NCI-H2196 treated with DMSO at 0.1 percent for 48 hours (cell line): ENCODE results near the gene RTKN2.

Experiments
- DNase-seq: peaks from one replicate; lab custom pipeline; 2025; ENCODE audit not compliant: unreplicated experiment; lab: John Stamatoyannopoulos, UW

The RTKN2 gene

DNA sequence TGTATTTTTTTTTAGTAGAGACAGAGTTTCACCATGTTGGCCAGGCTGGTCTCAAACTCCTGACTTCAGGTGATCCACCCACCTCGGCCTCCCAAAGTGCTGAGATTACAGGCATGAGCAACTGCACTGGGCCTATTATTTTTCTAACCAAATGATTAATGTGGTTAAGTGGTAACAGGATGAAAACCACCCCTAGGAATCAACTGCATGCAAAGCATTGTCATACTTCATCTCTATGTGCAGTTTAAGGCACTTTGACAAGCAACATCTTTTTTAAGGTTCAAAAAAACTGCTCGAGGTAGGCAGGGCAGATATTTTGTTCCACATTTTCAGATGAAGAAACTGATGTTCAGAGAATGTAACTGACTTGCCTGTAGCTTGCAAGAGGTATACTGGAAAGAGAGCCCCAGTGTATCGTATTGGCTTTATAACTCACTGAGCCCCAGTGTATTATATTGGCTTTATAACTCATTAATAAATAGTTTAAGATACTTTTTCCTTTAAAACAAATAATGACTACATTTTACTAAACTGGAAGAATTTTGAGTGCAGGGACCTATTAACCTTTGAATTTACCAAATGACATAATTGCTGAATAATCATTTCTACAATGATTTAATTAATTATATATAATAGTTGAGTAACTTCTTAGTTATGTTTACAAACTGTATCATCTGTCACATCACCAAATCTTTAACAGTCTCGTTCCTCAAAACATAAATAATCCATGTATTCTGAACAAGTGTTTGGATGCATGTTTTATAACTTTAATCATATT is 38.1 kb downstream of the RTKN2 start:
- no peak for DNase-seq

DNA sequence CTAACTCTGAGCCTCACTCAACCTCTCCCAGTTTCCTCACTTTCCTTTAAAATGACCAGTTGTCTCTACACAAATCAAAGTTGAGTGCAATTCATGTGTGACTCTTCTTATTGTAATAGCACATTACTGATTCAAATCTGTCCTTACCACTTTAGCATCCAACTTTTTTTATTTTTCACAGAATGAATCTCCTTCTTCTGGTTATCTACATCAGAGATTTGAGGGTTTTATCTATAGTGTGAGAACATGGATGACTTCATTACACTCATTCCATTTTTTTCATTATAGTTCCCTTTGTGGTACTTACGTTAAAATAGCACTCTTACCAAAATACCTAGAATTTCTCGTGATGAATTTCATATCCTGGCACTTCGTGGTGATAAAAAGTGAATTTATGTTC is 43.3 kb downstream of the RTKN2 start:
- no peak for DNase-seq

DNA sequence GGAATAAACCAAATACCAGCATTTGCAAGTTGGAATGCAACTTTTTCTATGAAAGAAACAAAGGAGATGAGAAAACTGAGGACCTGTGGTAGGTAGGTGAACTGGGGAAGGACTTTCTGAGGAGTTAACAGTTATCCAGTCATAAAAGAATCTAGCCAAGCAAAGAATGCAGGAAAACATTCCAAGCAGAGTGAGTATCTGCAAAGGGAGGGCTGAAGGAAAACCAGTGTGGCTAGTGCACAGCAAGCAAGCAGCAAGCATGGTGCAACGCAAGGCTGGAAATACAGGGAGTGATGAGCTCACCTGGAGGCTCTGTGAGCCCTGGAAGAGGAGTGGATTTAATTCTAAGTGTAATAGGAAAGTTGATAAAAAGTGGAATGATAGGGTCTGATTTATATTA is 44.0 kb downstream of the RTKN2 start:
- DNase-seq: no peak

- no peak for DNase-seq
These were observed 51.0 kb downstream of the RTKN2 start for GRCh38 chr10:62217683-62218082.

- no peak for DNase-seq
These were observed 54.2 kb downstream of the RTKN2 start for GRCh38 chr10:62214364-62214874.

GRCh38 chr10:62205750-62206399 is 62.8 kb downstream of the RTKN2 start:
- DNase-seq: no peak

GRCh38 chr10:62199584-62199983 is 69.1 kb downstream of the RTKN2 start:
- no peak for DNase-seq

DNA sequence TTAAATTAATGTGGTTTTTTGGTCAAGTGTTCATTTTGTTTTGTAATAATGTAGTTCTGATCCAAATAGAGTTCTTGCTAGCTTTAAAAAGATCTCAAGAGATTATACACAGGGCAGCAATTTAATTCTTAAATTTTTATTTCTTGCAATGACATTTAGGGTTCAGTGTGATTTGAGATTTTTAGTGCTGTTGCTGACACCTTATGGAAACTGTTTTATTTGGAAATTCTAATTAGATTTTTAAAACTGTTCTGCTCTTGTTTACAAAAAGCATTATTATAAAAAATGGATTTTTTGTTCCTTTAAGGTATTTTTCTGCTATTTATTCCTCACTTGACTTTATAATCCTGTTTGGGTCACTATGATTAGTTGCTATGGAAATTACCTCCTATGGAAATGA is 72.1 kb downstream of the RTKN2 start:
- no peak for DNase-seq

DNA sequence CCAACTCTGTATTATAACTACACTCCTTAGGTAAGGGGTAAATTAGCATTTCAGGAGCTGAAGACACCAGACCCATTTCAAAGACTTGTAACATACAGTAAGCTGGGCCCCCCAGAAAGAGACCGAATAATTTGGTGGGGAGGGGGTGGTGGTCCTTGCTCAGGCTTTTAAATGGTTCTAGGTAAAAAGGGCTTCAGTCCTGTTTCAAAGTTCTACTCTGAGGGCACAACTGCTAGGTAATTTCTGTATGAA is 73.0 kb downstream of the RTKN2 start:
- no peak for DNase-seq

DNA sequence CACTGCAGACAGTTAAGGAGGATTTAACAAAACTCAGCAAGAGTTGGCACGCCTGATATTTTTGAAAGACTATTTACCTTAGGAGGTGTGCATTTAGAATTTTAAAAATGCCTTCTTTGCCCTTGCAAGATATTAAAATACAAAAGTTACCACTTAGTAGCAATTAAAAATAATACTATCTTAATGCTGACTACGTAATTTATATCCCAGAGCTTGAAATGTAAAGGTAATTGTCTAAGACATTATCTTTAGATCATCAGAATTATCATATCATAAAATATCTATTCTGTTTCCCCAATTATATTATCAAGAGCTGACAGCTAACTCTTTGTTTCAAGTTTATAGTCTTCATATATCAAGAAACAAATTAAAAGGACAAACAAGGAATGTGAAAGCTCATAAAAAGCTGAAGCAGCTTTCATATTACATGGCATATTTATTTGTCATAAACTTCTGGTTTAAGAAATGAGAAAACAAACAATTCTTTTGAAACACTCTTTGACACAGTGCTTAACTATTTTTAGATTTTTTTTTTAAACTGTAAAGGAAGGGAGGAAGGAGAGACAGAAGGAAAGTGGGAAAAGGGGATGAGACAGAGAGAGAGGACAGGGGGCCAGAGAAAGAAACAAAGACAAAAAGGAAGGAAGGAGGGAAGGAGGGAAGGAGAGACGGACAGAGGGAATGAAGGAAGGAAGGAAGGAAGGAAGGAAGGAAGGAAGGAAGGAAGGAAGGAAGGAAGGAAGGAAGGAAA is 73.5 kb downstream of the RTKN2 start:
- no peak for DNase-seq

- DNase-seq: no peak
These were observed 75.2 kb downstream of the RTKN2 start for GRCh38 chr10:62193479-62193878.

DNA sequence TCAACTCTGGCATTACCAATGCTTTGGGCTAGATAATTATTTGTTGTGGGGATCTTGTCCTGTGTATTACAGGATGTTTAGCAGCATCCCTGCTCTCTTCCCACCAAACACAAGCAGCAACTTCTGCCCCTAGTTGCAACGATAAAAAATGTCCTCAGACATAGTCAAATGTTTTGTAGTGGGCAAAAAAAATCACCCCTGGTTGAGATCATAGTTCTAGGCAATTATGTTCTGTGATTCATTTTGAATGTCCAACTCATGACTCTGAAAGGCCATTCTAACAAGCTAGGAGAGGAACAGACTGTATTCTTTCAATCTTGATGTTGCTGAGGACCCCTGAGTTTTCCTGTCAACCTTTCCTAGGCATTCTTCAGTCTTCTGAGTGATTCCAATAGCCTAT is 79.5 kb downstream of the RTKN2 start:
- no peak for DNase-seq

DNA sequence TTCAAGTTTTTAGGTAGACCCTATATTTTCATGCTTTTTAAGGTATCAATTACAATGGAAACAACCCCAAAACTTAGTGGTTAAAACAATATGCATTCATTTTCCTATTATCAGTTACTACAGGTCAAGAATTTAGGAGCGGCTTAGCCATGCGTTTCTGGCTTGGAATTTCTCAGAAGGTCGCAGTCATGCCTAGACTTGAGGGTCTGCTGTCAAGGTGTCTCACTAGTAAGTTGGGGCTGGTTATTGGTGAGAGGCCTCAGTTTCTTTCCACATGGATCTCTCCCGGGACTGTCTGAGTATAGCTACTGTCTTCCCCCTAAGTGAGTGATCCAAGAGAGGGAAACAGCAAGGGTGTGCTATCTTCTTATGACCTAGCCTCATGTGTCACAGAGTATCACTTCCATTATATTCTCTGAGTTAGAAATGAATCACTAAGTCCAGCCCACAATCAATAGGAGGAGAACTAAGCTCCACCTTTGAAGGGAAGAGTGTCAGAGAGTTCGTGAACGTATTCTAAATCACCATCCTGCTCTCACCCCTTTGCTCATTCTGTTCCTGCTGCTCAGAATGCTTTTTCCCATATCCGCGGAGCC is 80.5 kb downstream of the RTKN2 start:
- no peak for DNase-seq

GRCh38 chr10:62186999-62187675 is 81.5 kb downstream of the RTKN2 start:
- no peak for DNase-seq

GRCh38 chr10:62185919-62186692 is 82.5 kb downstream of the RTKN2 start:
- no peak for DNase-seq

DNA sequence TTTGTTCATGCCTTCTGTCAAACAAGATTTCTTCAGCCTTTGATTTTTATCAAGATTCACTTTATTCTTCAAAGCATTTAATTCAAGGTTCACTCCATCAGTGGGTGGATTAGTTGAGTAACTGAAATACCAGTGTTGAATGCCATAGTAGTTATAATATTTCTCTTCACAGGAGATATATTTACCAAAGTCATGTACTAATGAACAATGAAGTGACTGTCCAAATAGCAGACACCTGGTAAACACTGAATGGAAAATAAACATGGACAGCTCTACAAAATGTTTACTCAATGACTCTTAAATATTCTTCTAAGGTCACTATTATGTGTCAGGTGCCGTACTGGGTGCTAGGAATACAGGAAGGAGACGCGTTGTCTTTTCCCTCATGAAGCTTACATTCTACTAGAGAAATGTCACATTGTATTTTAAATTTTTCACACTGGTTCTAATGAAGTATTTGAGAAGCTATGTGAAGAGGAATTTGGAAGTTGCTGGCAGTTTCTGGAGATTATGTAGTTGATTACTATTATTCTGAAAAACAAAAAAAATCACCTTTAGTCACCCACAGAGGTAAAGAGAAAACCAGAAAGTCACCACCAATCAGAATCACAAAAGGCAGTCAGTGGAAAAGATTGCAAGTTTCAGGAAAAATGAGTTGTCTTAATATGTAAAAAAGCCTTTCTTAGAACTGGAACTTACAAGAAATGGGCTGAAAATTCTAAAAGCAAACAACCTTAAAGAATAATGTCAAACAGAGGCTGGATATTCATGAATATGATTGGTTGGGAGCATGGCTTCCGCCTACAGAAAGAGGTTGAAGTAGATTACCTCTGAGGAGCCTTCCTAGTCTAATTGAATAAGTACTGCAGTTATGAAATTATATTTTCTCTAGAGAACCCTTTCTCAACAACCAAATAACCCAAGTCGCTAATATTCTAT is 84.5 kb downstream of the RTKN2 start:
- no peak for DNase-seq

DNA sequence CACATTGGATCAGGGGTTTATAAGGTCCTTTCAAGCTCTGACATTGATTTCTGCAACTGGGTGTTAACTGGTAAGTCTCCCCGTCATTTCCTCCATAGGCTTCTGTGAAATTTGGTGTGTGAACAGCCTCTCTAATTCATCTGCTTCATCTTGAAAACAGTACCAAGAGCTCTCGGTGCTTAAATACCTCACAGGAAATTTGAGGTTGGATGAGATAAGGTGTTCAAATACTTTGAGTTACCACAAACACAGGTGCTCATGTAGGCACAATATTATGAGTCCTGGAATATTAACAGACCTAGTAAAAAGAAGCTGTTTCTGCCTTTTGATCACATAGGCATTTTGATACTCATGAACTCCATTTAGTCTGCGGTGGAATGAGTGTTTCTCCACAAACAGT is 85.2 kb downstream of the RTKN2 start:
- DNase-seq: no peak

GRCh38 chr10:62182595-62182994 is 86.0 kb downstream of the RTKN2 start:
- no peak for DNase-seq

DNA sequence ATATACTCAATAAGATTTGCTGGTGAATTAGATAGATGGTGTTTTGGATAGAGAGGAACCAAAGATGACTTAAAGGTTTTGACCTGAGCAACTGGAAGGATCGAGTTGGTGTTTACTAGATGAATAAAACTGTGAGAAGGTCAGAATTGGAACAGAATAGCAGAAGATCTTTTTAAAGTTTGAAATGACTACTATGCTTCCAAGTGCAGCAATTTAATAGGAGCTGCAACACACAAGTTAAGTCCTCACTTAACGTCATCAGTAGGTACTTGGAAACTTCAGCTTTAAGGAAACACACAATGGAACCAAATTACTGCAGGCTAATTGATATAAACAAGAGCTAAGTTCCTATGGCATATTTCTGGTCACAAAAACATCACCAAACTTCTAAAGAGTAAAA is 86.5 kb downstream of the RTKN2 start:
- DNase-seq: no peak
